Cerebellar nuclear complex (tissue), 1 donor: ENCODE data around the gene DYNC2H1.
"Not testable (repeated sequence)": the region's sequence is repeated elsewhere in the genome, so short reads cannot be mapped to it uniquely, and the experiment has no call there.

ENCODE experiments used
- DNase-seq, 2 experiments: peaks; one replicate each; lab custom pipeline; 2025; lab: John Stamatoyannopoulos, UW

Gene DYNC2H1

DNA sequence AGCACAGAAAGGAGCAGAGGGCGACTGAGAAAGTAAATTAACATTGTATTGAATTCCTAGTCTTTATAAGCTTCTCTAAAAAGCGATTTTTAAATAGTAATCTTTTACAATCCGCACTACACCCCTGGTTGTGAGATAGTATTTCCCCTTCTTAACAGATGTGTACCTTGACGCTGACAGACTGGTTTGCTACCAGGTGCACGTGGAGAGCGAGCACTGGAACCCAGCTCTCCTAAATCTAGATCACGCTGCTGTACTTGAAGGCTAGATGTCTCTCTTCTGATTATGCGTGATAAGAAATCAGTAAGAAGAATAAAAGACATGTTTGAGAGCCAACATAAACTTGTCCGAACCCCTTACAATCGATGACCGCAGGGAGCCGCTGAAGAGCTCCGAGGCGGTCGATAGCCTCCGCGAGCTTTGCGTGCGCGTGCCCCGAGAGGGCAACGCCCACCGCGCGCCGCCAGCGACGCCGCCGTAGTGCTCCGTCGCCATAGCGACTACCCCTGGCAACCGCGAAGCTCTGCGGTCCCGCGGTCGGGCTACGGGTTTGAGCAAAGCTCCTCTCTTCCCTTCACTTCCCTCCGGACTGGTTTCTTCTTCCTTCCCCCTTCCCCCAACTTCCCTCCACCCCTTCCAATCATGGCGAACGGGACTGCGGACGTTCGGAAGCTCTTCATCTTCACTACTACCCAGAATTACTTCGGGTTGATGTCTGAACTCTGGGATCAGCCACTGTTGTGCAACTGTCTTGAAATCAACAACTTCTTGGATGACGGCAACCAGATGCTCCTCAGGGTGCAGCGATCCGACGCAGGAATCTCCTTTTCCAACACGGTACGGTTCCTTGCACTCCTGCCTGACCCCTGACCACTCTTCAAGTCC lies at the start of gene DYNC2H1:
Gene DYNC2H1 (plus strand): TSS at position 494 of the 885 bp plus-strand sequence. CDS start 149 bp downstream, at position 643.
- peak in 1 of 2 experiments; percentile 24 for DNase-seq

DNA sequence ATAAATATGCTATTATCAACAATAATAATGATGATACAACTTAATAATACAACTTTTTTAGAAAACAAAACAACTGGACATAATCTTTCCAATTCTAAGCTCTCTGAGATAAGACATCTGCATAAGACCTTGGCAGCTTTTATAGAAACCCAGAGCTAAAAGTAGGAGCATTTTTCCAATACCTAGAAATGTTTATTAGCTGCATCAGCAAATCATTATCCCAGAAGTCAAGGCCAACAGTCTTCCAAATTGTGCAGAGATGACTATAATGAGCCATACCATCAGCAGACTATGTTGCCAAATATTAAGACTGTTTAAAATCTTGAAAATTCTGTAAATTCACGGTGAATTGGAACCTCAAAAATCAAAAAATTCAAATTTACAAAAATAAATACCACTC lies 47.6 kb upstream of the DYNC2H1 start:
- no peak for DNase-seq

DNA sequence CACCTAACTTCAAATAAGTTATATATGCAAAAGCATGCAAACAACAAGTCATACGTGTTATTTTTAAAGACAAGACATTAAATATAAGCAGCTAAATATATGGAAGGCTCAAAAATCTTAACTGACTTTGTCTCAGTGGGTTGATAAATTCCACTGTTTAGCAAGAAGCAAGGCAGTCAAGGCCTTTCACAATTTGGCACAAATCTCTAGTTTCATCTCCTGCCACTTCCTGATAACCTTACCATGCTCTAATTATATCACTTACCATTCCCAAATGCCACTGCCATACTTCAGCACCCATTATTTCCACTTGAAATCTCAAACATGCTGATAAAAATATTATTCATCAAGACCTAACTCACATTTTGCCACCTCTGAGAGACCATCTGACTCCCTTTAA lies 42.1 kb upstream of the DYNC2H1 start:
- DNase-seq = no peak

DNA sequence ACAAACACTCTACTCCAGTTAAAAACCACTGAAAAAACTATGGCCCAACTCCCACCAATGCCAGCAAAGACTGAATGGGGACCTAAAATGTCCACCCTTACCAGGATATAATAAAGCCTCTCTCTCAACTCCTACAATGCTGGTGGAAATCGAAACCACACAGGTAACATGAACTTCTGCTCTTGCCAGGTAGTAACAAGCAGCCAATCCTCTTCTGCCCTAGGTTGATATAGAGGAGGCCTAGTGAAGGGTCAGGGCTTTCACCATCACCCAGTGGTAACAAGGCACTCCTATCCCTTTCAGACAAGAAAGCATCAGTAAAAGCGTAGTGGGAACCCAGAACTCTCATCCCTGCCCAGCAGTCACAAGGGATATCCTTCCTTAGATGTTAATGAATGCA lies 39.9 kb upstream of the DYNC2H1 start:
- no peak for DNase-seq

- DNase-seq = no peak
Measured at GRCh38 chr11:103070142-103070541, 39.1 kb upstream of the DYNC2H1 start.

- DNase-seq = no peak
Measured at GRCh38 chr11:103071008-103071407, 38.2 kb upstream of the DYNC2H1 start.

DNA sequence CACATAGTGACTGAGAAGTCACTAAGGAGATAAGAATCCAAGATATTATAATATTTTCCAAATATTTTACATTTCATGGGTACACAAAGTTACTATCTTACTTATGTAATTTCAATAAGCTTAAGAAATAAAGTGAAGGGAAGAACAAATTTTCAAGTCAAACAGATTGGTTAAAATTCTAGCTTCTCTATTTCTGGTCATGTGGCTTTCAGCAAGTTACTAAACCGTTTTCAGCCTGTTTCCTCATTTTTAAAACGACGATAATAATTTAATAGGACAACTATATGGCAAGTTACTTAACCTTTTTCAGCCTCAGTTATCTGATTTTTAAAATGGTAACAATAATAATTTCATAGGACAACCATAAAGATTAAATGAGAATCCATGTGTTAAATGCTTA lies 32.9 kb upstream of the DYNC2H1 start:
- no peak for DNase-seq

- no peak for DNase-seq
Measured at GRCh38 chr11:103077554-103077953, 31.7 kb upstream of the DYNC2H1 start.

DNA sequence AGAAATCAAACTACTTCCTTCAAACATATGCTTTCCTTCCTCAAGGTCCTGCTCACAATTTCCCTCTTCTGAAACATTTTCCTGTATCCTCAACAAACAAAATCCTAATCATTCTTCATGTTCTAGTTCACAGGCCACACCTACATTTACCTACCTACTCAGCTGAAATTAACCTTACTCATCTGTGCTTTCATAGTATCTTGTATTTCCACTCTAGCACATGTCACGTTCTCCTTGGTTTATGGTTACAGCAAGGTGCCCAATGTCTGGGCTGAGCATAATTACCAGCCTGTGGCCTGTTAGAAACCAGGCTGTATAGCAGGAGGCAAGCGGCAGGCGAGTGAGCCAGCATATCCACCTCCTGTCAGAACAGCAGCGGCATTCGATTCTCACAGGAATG lies 30.5 kb upstream of the DYNC2H1 start:
- DNase-seq = no peak

- DNase-seq = no peak
Measured at GRCh38 chr11:103079833-103080232, 29.4 kb upstream of the DYNC2H1 start.

GRCh38 chr11:103085758-103086365 lies 23.4 kb upstream of the DYNC2H1 start:
- no peak for DNase-seq

GRCh38 chr11:103086461-103086860 lies 22.8 kb upstream of the DYNC2H1 start:
- DNase-seq = no peak

DNA sequence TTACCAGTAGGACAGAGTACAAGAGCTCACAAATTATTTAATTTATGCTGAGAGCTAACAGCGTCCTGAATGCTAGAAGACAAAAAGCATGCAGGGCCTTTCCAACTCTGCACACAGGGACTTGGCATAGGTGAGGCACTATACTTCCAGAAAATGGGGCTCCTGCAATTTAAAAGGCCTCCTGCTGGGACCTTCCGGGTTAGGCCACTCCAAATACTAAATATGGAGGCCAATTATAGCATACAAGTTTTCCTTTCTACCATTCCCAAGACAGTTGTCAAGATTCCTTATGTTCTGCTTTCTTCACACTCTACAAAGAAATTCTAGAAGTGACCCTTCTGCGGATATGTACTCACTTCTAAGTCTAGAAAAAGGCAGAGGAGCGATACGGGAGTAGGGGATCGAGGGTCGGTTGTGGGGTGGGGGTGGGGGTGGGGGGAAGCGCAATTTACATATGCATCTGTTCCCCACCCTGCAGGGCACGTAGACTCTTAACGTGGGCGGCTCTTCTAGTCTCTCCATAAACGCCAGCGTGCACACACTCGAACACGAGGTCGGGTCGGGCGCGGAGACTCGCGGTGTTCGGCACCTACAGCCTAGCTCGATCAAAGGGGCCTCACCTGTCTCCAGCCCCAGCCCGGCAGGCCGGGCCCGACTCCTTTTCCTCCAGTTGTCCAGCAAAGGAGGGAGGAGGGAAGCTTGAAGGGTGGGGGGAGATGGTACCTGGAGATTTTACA lies 18.0 kb upstream of the DYNC2H1 start:
- DNase-seq = no peak

GRCh38 chr11:103091801-103092524 lies 17.3 kb upstream of the DYNC2H1 start, which contains the start of gene DCUN1D5:
Gene DCUN1D5 (minus strand): TSS chr11:103092160. CDS start chr11:103091872, 288 bp downstream.
- DNase-seq = peak; percentile 69 to 94

DNA sequence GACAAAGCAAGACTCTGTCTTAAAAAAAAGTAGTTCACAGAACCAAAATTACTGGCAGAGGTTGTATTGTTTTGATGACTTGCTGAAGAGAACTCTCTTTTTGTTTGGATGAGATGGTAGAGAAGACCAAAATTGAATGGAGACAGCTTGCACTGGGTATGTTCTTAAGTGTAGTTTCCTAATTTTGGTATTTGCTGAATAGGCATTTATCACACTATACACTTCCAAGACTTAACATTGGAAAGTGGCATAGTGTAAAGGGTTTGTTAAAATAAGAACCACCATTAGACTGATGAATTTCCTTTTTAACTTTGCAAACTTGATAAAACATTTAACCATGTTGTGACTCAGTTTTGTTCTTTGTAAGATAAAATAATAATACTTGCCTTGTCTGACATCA lies 11.9 kb upstream of the DYNC2H1 start:
- no peak for DNase-seq

DNA sequence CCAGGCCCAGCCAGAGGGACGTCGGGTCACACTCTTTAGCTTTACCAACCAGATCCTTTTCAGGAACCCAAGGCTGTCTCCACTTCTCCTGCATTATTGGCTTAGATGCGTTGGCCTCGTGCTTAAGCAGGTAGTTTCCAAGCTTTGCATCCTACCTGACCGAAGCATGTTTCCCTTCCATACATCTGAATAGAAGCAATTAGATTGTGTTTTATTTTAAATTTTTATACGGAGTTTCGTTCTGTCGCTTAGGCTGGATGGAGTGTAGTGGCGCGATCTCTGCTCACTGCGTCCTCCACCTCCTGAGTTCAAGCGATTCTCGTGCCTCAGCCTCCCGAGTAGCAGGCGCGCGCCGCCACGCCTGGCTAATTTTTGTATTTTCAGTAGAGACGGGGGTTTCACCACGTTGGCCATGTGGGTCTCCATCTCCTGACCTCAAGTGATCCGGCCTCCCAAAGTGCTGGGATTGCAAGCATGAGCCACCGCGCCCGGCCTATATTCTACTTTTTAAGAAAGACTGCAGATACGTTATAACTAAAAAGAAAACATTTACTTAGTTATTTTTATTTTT lies 677 bp downstream of the DYNC2H1 start:
- no peak for DNase-seq

GRCh38 chr11:103110391-103110790 lies 1.2 kb downstream of the DYNC2H1 start:
- DNase-seq = peak in 1 of 2 experiments; percentile 1

GRCh38 chr11:103111400-103111799 lies 2.2 kb downstream of the DYNC2H1 start:
- DNase-seq = no peak

DNA sequence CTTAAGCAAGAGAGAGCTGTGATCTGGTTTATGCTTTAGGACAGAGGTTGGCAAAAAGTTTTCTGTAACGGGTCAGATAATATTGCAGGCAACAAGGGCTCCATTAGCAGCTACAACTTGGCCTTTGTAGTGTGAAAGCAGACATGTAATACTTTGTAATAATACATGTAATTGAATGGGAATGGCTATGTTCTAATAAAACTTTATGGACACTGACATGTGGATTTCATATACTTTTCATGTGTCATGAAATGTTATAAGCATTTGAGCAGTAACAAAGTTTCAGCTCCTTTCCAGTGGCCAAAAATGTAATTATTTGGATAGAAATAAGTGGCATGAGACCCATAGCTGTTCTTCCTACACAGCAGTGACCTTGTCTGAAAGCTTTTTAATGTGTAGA lies 3.1 kb downstream of the DYNC2H1 start:
- no peak for DNase-seq

DNA sequence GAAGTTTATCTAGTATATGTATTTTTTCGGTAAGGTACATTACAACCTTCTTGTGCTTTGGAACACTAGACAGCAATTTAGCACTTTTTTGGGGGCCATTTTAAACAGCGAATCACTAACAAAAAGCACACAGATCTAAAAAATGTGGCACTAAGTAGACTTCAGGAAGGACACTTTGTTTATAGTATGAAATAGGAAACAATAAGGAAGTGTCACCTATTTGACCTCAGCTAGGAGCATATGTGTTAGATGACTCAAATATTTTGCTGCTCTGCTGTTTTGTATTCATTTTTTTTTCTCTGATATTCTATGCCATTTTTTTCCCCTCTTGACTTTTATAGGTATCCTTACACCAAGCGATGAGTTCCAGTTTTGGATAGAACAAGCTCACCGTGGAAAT lies 5.6 kb downstream of the DYNC2H1 start:
- DNase-seq = no peak

- DNase-seq = no peak
Measured at GRCh38 chr11:103125462-103125861, 16.2 kb downstream of the DYNC2H1 start.

- not testable (repeated sequence) for DNase-seq
Measured at GRCh38 chr11:103141986-103142385, 32.8 kb downstream of the DYNC2H1 start.
